ENCODE measurements around the gene EFCAB9.

Gene EFCAB9

DNA sequence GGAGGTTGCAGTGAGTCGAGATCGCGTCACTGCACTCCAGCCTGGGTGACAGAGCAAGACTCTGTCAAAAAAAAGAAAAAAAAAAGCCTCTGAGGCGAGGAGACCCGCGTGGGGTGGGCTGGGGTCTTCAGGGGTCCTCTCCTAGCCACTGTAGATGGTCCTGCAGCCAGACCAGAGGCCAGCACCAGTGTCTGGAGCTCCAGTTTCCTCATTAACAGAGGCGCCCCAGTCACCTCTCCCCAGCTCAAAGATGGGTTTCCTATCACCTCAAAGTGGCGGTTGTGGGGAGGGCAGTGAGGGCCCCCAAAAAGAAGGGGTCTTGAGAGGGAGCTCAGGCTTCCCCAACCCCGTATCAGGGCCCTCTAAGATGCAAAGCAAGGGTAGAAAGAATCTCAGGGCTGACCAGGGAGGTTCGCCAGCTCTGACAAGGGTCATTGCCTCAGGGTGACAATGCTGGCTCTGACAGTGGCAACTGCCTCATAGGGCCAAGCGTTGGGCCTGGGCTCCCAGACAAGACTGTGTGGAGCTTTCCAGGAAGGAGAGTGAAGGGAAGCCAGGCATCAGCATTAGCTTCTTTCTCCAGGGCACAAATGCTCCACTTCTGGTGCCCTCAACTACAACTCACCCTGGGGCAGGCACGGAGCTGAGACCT is 20.9 kb upstream of the EFCAB9 start:
- peak overlapping the region; percentile 74 for H3K27ac Mint-ChIP-seq
- intact Hi-C loops (cut with micrococcal nuclease): no loop called here
- no peaks in the 10 kb centered on the region for H3K9me3 Mint-ChIP-seq
- H3K4me1 Mint-ChIP-seq (ENCODE audit: low read depth): peaks cover 96% of the 10 kb centered on the region
- peak overlapping the region; percentile 11 for H3K4me3 Mint-ChIP-seq
- peaks cover 68% of the 10 kb centered on the region for H3K36me3 Mint-ChIP-seq (ENCODE audit: low read depth)
- no peaks in the 10 kb centered on the region for H3K27me3 Mint-ChIP-seq

- Mint-ChIP-seq H3K4me3 (peak overlapping the region; percentile 77), H3K4me1 (ENCODE audit: low read depth) (peaks cover 96% of the 10 kb centered on the region), H3K27ac (peak overlapping the region; percentile 74), H3K9me3 (no peaks in the 10 kb centered on the region), H3K36me3 (ENCODE audit: low read depth) (peaks cover 68% of the 10 kb centered on the region), H3K27me3 (no peaks in the 10 kb centered on the region)
- intact Hi-C loops (cut with micrococcal nuclease): loop anchor here (1.0 kb wide), 1 partner anchor 14 kb away; no protein-coding TSS in a partner anchor
Observed at GRCh38 chr5:172173564-172174153, 20.3 kb upstream of the EFCAB9 start.

DNA sequence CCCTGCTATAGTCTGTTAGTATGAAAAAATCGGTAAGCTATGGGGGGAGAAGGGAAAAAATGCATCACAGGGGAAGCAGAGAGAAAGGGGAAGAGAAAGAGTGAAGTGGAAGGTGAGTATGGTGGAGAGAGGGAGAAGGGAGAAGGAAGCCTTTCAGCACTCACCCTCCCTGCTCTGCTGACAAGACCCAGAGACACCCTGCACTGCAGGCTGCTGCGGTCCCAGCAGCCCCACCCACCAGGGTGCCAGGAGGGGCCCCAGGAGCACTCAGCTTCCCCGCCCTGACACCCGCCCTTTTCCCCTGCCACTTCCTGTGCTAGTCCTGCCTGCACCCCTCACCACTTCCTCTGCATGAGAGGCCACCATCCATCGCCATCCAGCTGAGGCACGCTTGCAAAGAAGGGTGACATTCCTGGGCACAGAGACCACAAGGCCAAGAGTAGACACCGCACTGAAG is 18.7 kb upstream of the EFCAB9 start:
- intact Hi-C loops (cut with micrococcal nuclease): no loop called here
- no peaks in the 10 kb centered on the region for H3K9me3 Mint-ChIP-seq
- no peaks in the 10 kb centered on the region for H3K27me3 Mint-ChIP-seq
- H3K4me1 Mint-ChIP-seq (ENCODE audit: low read depth): peaks cover 96% of the 10 kb centered on the region
- peak overlapping the region; percentile 77 for H3K4me3 Mint-ChIP-seq
- H3K36me3 Mint-ChIP-seq (ENCODE audit: low read depth): peaks cover 52% of the 10 kb centered on the region
- peak overlapping the region; percentile 74 for H3K27ac Mint-ChIP-seq

GRCh38 chr5:172177176-172177575 is 16.8 kb upstream of the EFCAB9 start:
- Mint-ChIP-seq H3K4me1 (ENCODE audit: low read depth) (peaks cover 98% of the 10 kb centered on the region), H3K9me3 (no peaks in the 10 kb centered on the region), H3K27me3 (no peaks in the 10 kb centered on the region), H3K4me3 (no peak overlapping the region), H3K27ac (peak overlapping the region; percentile 74), H3K36me3 (ENCODE audit: low read depth) (peaks cover 49% of the 10 kb centered on the region)
- intact Hi-C loops (cut with micrococcal nuclease): no loop called here

DNA sequence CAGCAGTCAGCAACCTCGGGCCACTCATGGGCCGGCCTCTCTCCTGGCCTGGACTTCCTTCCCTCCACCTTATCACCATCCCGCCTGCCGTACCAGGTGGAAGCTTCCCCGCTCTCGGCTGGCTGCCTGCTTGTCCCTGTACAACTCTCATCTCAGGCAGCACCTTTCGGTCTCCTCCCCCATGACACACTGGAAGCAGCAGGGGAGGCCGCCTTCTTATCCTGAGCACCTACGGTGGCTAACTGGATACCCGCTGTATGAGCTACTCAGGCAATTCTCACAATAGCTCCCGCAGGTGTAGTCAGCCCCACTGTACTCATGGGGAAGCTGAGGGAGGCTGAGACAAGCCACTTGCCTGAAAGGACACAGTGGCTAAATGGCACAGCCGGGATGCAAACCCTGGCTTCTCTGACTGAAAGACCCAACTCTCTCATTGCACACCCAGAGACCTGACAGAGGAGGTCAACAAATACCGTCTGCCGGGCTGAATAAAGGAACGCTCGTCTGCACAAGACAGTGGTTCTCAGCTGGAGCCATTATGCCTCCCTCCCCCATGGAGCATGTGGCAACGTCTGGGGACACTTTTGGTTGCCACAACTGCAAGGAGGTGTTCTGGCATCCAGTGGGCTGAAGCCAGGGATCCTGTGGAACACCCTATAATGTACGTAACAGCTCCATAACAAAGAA is 15.5 kb upstream of the EFCAB9 start:
- no peaks in the 10 kb centered on the region for H3K27me3 Mint-ChIP-seq
- intact Hi-C loops (cut with micrococcal nuclease): no loop called here
- H3K9me3 Mint-ChIP-seq: no peaks in the 10 kb centered on the region
- peaks cover 98% of the 10 kb centered on the region for H3K4me1 Mint-ChIP-seq (ENCODE audit: low read depth)
- H3K36me3 Mint-ChIP-seq (ENCODE audit: low read depth): peaks cover 52% of the 10 kb centered on the region
- H3K27ac Mint-ChIP-seq: peak overlapping the region; percentile 76
- peak overlapping the region; percentile 54 for H3K4me3 Mint-ChIP-seq

- Mint-ChIP-seq H3K27ac (peak overlapping the region; percentile 76), H3K27me3 (no peaks in the 10 kb centered on the region), H3K4me3 (peak overlapping the region; percentile 54), H3K9me3 (no peaks in the 10 kb centered on the region), H3K36me3 (ENCODE audit: low read depth) (peaks cover 52% of the 10 kb centered on the region), H3K4me1 (ENCODE audit: low read depth) (peaks cover 94% of the 10 kb centered on the region)
- intact Hi-C loops (cut with micrococcal nuclease): no loop called here
Observed at GRCh38 chr5:172178991-172179989, 14.7 kb upstream of the EFCAB9 start.

DNA sequence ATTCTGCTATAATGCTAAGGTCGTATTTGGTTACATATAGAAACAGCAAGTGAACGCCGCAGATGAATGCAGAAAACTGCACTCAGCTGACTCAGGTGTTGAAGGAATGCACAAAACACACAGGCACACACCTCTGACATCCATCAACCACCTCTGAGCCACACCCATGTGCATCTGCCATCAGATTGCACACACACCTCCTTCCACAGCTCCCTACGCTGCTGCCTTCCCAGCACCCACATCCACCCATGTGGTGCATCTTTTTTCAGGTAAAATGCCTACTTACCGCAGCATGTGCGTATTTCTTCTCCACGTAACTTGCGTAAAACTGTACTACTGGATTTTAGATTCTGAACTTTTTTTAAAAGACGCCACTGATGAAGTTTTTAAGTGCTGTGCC is 13.0 kb upstream of the EFCAB9 start:
- Mint-ChIP-seq H3K27me3 (no peaks in the 10 kb centered on the region), H3K36me3 (ENCODE audit: low read depth) (peaks cover 68% of the 10 kb centered on the region), H3K9me3 (no peaks in the 10 kb centered on the region), H3K27ac (peak overlapping the region; percentile 76), H3K4me1 (ENCODE audit: low read depth) (peaks cover 94% of the 10 kb centered on the region), H3K4me3 (no peak overlapping the region)
- intact Hi-C loops (cut with micrococcal nuclease): no loop called here

GRCh38 chr5:172182291-172182690 is 11.7 kb upstream of the EFCAB9 start:
- Mint-ChIP-seq H3K9me3 (no peaks in the 10 kb centered on the region), H3K4me3 (no peak overlapping the region), H3K27ac (no peak overlapping the region), H3K36me3 (ENCODE audit: low read depth) (peaks cover 74% of the 10 kb centered on the region), H3K4me1 (ENCODE audit: low read depth) (peaks cover 89% of the 10 kb centered on the region), H3K27me3 (no peaks in the 10 kb centered on the region)
- intact Hi-C loops (cut with micrococcal nuclease): no loop called here

GRCh38 chr5:172183881-172184280 is 10.1 kb upstream of the EFCAB9 start:
- intact Hi-C loops (cut with micrococcal nuclease): no loop called here
- Mint-ChIP-seq H3K4me3 (no peak overlapping the region), H3K9me3 (no peaks in the 10 kb centered on the region), H3K4me1 (ENCODE audit: low read depth) (peaks cover 73% of the 10 kb centered on the region), H3K36me3 (ENCODE audit: low read depth) (peaks cover 74% of the 10 kb centered on the region), H3K27ac (peak overlapping the region; percentile 97), H3K27me3 (no peaks in the 10 kb centered on the region)

- H3K27me3 Mint-ChIP-seq: peaks cover 5% of the 10 kb centered on the region
- H3K4me1 Mint-ChIP-seq (ENCODE audit: low read depth): peaks cover 67% of the 10 kb centered on the region
Observed at GRCh38 chr5:172185096-172185461, 8.9 kb upstream of the EFCAB9 start.

DNA sequence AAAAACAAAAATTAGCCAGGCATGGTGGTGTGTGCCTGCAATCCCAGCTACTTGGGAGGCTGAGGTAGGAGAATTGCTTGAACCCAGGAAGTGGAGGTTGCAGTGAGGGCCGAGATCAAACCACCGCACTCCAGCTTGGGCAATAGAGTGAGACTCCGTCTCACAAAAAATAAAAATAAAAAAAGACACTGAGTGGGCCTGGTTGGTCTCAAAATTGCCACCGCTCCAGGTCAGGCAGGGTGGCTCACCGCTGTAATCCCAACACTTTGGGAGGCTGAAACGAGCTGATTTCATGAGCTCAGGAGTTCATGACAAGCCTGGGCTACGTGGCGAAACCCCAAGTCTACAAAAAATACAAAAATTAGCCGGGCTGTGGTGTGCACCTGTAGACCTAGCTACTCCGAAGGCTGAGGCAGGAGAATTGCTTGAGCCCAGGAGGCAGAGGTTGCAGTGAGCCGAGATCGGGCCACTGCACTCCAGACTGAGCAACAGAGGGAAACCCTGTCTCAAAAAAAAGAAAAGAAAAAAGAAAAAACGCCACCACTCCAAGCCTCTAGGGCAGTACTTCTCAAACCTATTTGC is 7.8 kb upstream of the EFCAB9 start:
- Mint-ChIP-seq H3K9me3 (no peaks in the 10 kb centered on the region), H3K27me3 (peaks cover 5% of the 10 kb centered on the region), H3K36me3 (ENCODE audit: low read depth) (peaks cover 68% of the 10 kb centered on the region), H3K4me3 (peak overlapping the region; percentile 100), H3K27ac (peak overlapping the region; percentile 97), H3K4me1 (ENCODE audit: low read depth) (peaks cover 57% of the 10 kb centered on the region)
- intact Hi-C loops (cut with micrococcal nuclease): loop anchor here (5.0 kb wide), 1 partner anchor 96 kb away; the partner anchor contains the start of gene UBTD2

More at GRCh38 chr5:172185096-172185461, 8.9 kb upstream of the EFCAB9 start:
- Mint-ChIP-seq H3K4me3 (peak overlapping the region; percentile 100), H3K27ac (peak overlapping the region; percentile 97), H3K36me3 (ENCODE audit: low read depth) (peaks cover 74% of the 10 kb centered on the region), H3K9me3 (no peaks in the 10 kb centered on the region)
- intact Hi-C loops (cut with micrococcal nuclease): loop anchor here (5.0 kb wide), 1 partner anchor 97 kb away; the partner anchor contains the start of gene UBTD2

- intact Hi-C loops (cut with micrococcal nuclease): loop anchor here (1.0 to 5.0 kb wide), 6 partner anchors 13 to 181 kb away; partner anchors contain the start of genes FBXW11 and UBTD2
- H3K27me3 Mint-ChIP-seq: peaks cover 5% of the 10 kb centered on the region
- peaks cover 45% of the 10 kb centered on the region for H3K4me1 Mint-ChIP-seq (ENCODE audit: low read depth)
- peak overlapping the region; percentile 97 for H3K27ac Mint-ChIP-seq
- peaks cover 56% of the 10 kb centered on the region for H3K36me3 Mint-ChIP-seq (ENCODE audit: low read depth)
- no peaks in the 10 kb centered on the region for H3K9me3 Mint-ChIP-seq
- peak overlapping the region; percentile 100 for H3K4me3 Mint-ChIP-seq
Observed at GRCh38 chr5:172187118-172188032, 6.6 kb upstream of the EFCAB9 start.
